Neutrophil (primary cell): ENCODE measurements around the gene DOCK4.
"Not testable (repeated sequence)": the region's sequence is repeated elsewhere in the genome, so short reads cannot be mapped to it uniquely, and the experiment has no call there.

ENCODE experiments used
- H3K27ac ChIP-seq: fragments of 200-600 bp; sonication (generic); 2 replicates; pipeline ENCODE4 v1.5.1; 2016; ENCODE audit warnings: mild to moderate bottlenecking, moderate library complexity
- H3K27me3 ChIP-seq: fragments of 200-600 bp; sonication (generic); 2 replicates; pipeline ENCODE4 v1.6.0; 2016; ENCODE audit warnings: mild to moderate bottlenecking
- H3K36me3 ChIP-seq: fragments of 200-600 bp; sonication (generic); 2 replicates; pipeline ENCODE4 v1.5.1; 2017
- H3K4me1 ChIP-seq, 2 experiments: fragments of 200-600 bp in 1 of 2; sonication (generic) in 1 of 2; 1 replicate in 1 of 2; 2 replicates in 1 of 2; pipeline versions ENCODE4 v1.5.1 to v1.6.1; 2013 to 2016; ENCODE audit warnings: low read depth in 1 of 2, low read length in 1 of 2, mild to moderate bottlenecking in 1 of 2, moderate library complexity in 1 of 2; ENCODE audit not compliant: control insufficient read depth in 1 of 2, insufficient read depth in 1 of 2
- H3K4me3 ChIP-seq, 2 experiments: fragments of 200-600 bp in 1 of 2; sonication (generic) in 1 of 2; 1 replicate in 1 of 2; 2 replicates in 1 of 2; pipeline ENCODE4 v1.5.1; 2013 to 2016; ENCODE audit warnings: low read depth in 1 of 2, low read length in 1 of 2, mild to moderate bottlenecking in 1 of 2, moderate library complexity in 1 of 2
- H3K9me3 ChIP-seq: fragments of 200-600 bp; sonication (generic); 2 replicates; pipeline ENCODE4 v1.5.1; 2016
- CTCF ChIP-seq: fragments of 200-600 bp; sonication (generic); IDR thresholded peaks from 2 replicates; pipeline ENCODE4 v1.5.1; 2016; ENCODE audit warnings: antibody characterized with exemption

DOCK4 gene

GRCh38 chr7:111910656-111911055, 295.5 kb downstream of the DOCK4 start:
- H3K9me3 ChIP-seq = no peaks in the 10 kb centered on the region
- no peak for TF ChIP-seq CTCF
- no peak overlapping the region for H3K27ac ChIP-seq
- no peaks in the 10 kb centered on the region for H3K4me1 ChIP-seq
- H3K27me3 ChIP-seq = no peaks in the 10 kb centered on the region
- H3K36me3 ChIP-seq = no peaks in the 10 kb centered on the region
- H3K4me3 ChIP-seq = no peak overlapping the region

GRCh38 chr7:111908673-111909072, 297.5 kb downstream of the DOCK4 start:
- H3K36me3 ChIP-seq, H3K27ac ChIP-seq, H3K9me3 ChIP-seq, H3K4me1 ChIP-seq, H3K4me3 ChIP-seq, H3K27me3 ChIP-seq: not testable (repeated sequence)

- no peak for TF ChIP-seq CTCF
- H3K4me3 ChIP-seq = no peak overlapping the region
- no peaks in the 10 kb centered on the region for H3K4me1 ChIP-seq
- no peaks in the 10 kb centered on the region for H3K36me3 ChIP-seq
- no peaks in the 10 kb centered on the region for H3K9me3 ChIP-seq
- no peaks in the 10 kb centered on the region for H3K27me3 ChIP-seq
- no peak overlapping the region for H3K27ac ChIP-seq
Measured at GRCh38 chr7:111903797-111904196, 302.4 kb downstream of the DOCK4 start.

- Histone ChIP-seq H3K4me3 (no peak overlapping the region), H3K9me3 (no peaks in the 10 kb centered on the region), H3K36me3 (no peaks in the 10 kb centered on the region), H3K27ac (no peak overlapping the region), H3K4me1 (no peaks in the 10 kb centered on the region), H3K27me3 (no peaks in the 10 kb centered on the region)
- TF ChIP-seq CTCF = no peak
Measured at GRCh38 chr7:111903016-111903415, 303.2 kb downstream of the DOCK4 start.

DNA sequence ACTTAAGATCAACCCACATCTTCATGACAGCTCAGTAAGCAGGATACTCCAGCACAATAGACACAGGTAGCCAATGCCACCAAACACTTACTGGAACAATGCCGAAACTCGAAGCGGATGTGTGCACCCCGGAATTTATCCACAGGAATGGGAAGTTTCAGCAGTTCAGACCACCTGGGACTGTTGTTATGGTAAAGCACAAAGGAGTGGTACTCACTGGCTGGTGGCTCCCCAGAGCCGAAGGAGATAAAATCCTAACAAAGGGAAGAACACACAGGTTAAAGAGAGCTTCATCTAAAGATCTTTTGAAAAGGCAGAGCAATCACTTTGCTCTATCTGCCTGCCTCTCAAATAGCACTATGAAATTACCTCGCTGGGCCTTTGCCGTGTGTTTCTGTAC, 305.9 kb downstream of the DOCK4 start:
- Histone ChIP-seq H3K9me3 (no peaks in the 10 kb centered on the region), H3K4me3 (no peak overlapping the region), H3K36me3 (no peaks in the 10 kb centered on the region), H3K4me1 (no peaks in the 10 kb centered on the region), H3K27me3 (no peaks in the 10 kb centered on the region), H3K27ac (no peak overlapping the region)
- no peak for TF ChIP-seq CTCF

GRCh38 chr7:111895049-111895448, 311.1 kb downstream of the DOCK4 start:
- H3K4me3 ChIP-seq = no peak overlapping the region
- no peaks in the 10 kb centered on the region for H3K4me1 ChIP-seq
- no peak for TF ChIP-seq CTCF
- no peaks in the 10 kb centered on the region for H3K9me3 ChIP-seq
- H3K27ac ChIP-seq = no peak overlapping the region
- no peaks in the 10 kb centered on the region for H3K27me3 ChIP-seq
- no peaks in the 10 kb centered on the region for H3K36me3 ChIP-seq
